H9 (cell line): ENCODE measurements around the gene ADAD2. TPM values are rescaled to one million over a fixed set of nuclear protein-coding genes. Genes with fewer than 3 reads are reported as not detected.

Experiments used
- DNase-seq: peaks from one replicate; pipeline ENCODE4 v3.0.0-alpha.2; 2017
- H2AFZ ChIP-seq: one replicate; pipeline ENCODE4 v1.6.1; 2013; ENCODE audit warnings: mild to moderate bottlenecking, low read length, control low read depth, moderate library complexity
- H2AK5ac ChIP-seq: 2 replicates; pipeline ENCODE4 v1.6.1; 2013; ENCODE audit warnings: low read length, control low read depth, mixed read lengths; ENCODE audit not compliant: insufficient read length
- H2BK120ac ChIP-seq: one replicate; pipeline ENCODE4 v1.6.1; 2013; ENCODE audit warnings: low read depth, mild to moderate bottlenecking, low read length, control low read depth, inconsistent platforms; ENCODE audit not compliant: poor library complexity, severe bottlenecking
- H2BK12ac ChIP-seq: 2 replicates; pipeline ENCODE4 v1.6.1; 2013; ENCODE audit warnings: low read length, control low read depth, mixed read lengths, low read depth; ENCODE audit not compliant: insufficient read length
- H2BK15ac ChIP-seq: 2 replicates; pipeline ENCODE4 v1.6.1; 2013; ENCODE audit warnings: low read depth, low read length, control low read depth
- H2BK20ac ChIP-seq: one replicate; pipeline ENCODE4 v1.6.1; 2013; ENCODE audit warnings: low read depth, mild to moderate bottlenecking, low read length, control low read depth, inconsistent platforms; ENCODE audit not compliant: poor library complexity, severe bottlenecking
- H2BK5ac ChIP-seq: 2 replicates; pipeline ENCODE4 v1.6.1; 2013; ENCODE audit warnings: low read length, control low read depth, mixed read lengths; ENCODE audit not compliant: insufficient read length
- H3K14ac ChIP-seq: 2 replicates; pipeline ENCODE4 v1.6.1; 2013; ENCODE audit warnings: low read length, control low read depth; ENCODE audit not compliant: insufficient read depth
- H3K18ac ChIP-seq: 2 replicates; pipeline ENCODE4 v1.6.1; 2013; ENCODE audit warnings: low read depth, mild to moderate bottlenecking, mixed read lengths, low read length, control low read depth; ENCODE audit not compliant: insufficient read length
- H3K23ac ChIP-seq: 2 replicates; pipeline ENCODE4 v1.6.1; 2013; ENCODE audit warnings: low read length, control low read depth, mixed read lengths, low read depth; ENCODE audit not compliant: insufficient read length
- H3K23me2 ChIP-seq: 2 replicates; pipeline ENCODE4 v1.6.1; 2013; ENCODE audit warnings: low read depth, mild to moderate bottlenecking, mixed read lengths, low read length, control low read depth; ENCODE audit not compliant: insufficient read length, poor library complexity, severe bottlenecking
- H3K27ac ChIP-seq: 2 replicates; pipeline ENCODE4 v1.5.1; 2013; ENCODE audit warnings: low read length, control low read depth, mixed read lengths, low read depth; ENCODE audit not compliant: insufficient read length
- H3K27me3 ChIP-seq: 2 replicates; pipeline ENCODE4 v1.6.1; 2013; ENCODE audit warnings: low read length, control low read depth, inconsistent platforms; ENCODE audit not compliant: insufficient read depth
- H3K4ac ChIP-seq: 2 replicates; pipeline ENCODE4 v1.6.1; 2013; ENCODE audit warnings: low read depth, mild to moderate bottlenecking, control low read depth, inconsistent platforms, low read length, moderate library complexity
- H3K4me1 ChIP-seq: 2 replicates; pipeline ENCODE4 v1.6.1; 2013; ENCODE audit warnings: low read length, control low read depth, inconsistent platforms; ENCODE audit not compliant: insufficient read depth
- H3K4me2 ChIP-seq: 2 replicates; pipeline ENCODE4 v1.6.1; 2013; ENCODE audit warnings: low read length, control low read depth, mixed read lengths; ENCODE audit not compliant: insufficient read length, insufficient read depth
- H3K56ac ChIP-seq: 2 replicates; pipeline ENCODE4 v1.6.1; 2013; ENCODE audit warnings: low read depth, mild to moderate bottlenecking, mixed read lengths, low read length, control low read depth; ENCODE audit not compliant: insufficient read length
- H3K79me1 ChIP-seq: 2 replicates; pipeline ENCODE4 v1.6.1; 2013; ENCODE audit warnings: low read depth, mild to moderate bottlenecking, moderate library complexity, low read length, control low read depth, inconsistent platforms; ENCODE audit not compliant: insufficient read depth, poor library complexity, severe bottlenecking
- H3K79me2 ChIP-seq: 2 replicates; pipeline ENCODE4 v1.6.1; 2013; ENCODE audit warnings: low read length, control low read depth, inconsistent platforms; ENCODE audit not compliant: insufficient read depth
- H3K9ac ChIP-seq: 2 replicates; pipeline ENCODE4 v1.6.1; 2013; ENCODE audit warnings: low read length, control low read depth, mixed read lengths; ENCODE audit not compliant: insufficient read length; ENCODE audit errors: extremely low read depth
- H3K9me3 ChIP-seq: one replicate; pipeline ENCODE4 v1.6.1; 2013; ENCODE audit warnings: low read depth, low read length, inconsistent platforms; ENCODE audit not compliant: control insufficient read depth
- H3T11ph ChIP-seq: one replicate; pipeline ENCODE4 v1.6.1; 2013; ENCODE audit warnings: mild to moderate bottlenecking, low read length, control low read depth, inconsistent platforms
- H4K20me1 ChIP-seq: one replicate; pipeline ENCODE4 v1.6.1; 2013; ENCODE audit not compliant: control insufficient read depth, insufficient read length, insufficient read depth
- H4K5ac ChIP-seq: 2 replicates; pipeline ENCODE4 v1.6.1; 2013; ENCODE audit warnings: low read depth, mild to moderate bottlenecking, mixed read lengths, low read length, control low read depth; ENCODE audit not compliant: insufficient read length
- H4K8ac ChIP-seq: replicated peaks from 2 replicates; pipeline ENCODE4 v1.6.1; 2013; ENCODE audit warnings: low read length, control low read depth, mixed read lengths, low read depth; ENCODE audit not compliant: insufficient read length
- H4K91ac ChIP-seq: 2 replicates; pipeline ENCODE4 v1.6.1; 2013; ENCODE audit warnings: low read depth, mild to moderate bottlenecking, moderate library complexity, mixed read lengths, low read length, control low read depth; ENCODE audit not compliant: insufficient read length
- H3K27ac Mint-ChIP-seq, 3 experiments: 2 replicates in 2 of 3; 3 replicates in 1 of 3; pipeline ENCODE4 v1.8.0; 2020 to 2021; ENCODE audit warnings: mixed read lengths in 3 of 3, mild to moderate bottlenecking in 1 of 3, moderate library complexity in 1 of 3
- H3K27me3 Mint-ChIP-seq: 2 replicates; pipeline ENCODE4 v1.8.0; 2021; ENCODE audit warnings: low read depth, mild to moderate bottlenecking, moderate library complexity, mixed read lengths
- H3K36me3 Mint-ChIP-seq, 3 experiments: 2 replicates in 2 of 3; 3 replicates in 1 of 3; pipeline ENCODE4 v1.8.0; 2020 to 2021; ENCODE audit warnings: low read depth in 3 of 3, mixed read lengths in 3 of 3; ENCODE audit not compliant: insufficient read depth in 1 of 3
- H3K4me1 Mint-ChIP-seq, 2 experiments: 2 replicates each; pipeline ENCODE4 v1.8.0; 2020; ENCODE audit warnings: mixed read lengths in 2 of 2
- H3K4me3 Mint-ChIP-seq, 2 experiments: 2 replicates in 1 of 2; 3 replicates in 1 of 2; pipeline ENCODE4 v1.8.0; 2020 to 2021; ENCODE audit warnings: mild to moderate bottlenecking in 2 of 2, mixed read lengths in 2 of 2, moderate library complexity in 1 of 2
- H3K9me3 Mint-ChIP-seq, 2 experiments: 2 replicates in 1 of 2; 3 replicates in 1 of 2; pipeline ENCODE4 v1.8.0; 2020; ENCODE audit warnings: mild to moderate bottlenecking in 2 of 2, mixed read lengths in 2 of 2, moderate library complexity in 1 of 2
- CTCF ChIP-seq: fragments of 200-600 bp; sonication (generic); conservative IDR thresholded peaks from 3 replicates; pipeline ENCODE4 v1.8.0; 2021; ENCODE audit warnings: antibody characterized with exemption, mild to moderate bottlenecking
- whole genome bisulfite sequencing: extraction: QIAGEN DNeasy Blood & Tissue Kit; methylation state at CpG from one replicate; pipeline ENCODE4 v1.1.7; 2013; ENCODE audit warnings: missing lambda C conversion rate, low lambda C conversion rate, mixed read lengths; ENCODE audit not compliant: insufficient read length; ENCODE audit errors: extremely low coverage; 5-methylcytosine and 5-hydroxymethylcytosine counted together
- total RNA-seq: library from RNA; stranded (reverse); gene quantifications from 2 replicates; pipeline ENCODE4 v1.2.1, GENCODE V29; 2021

Gene ADAD2
- total RNA-seq, 1 experiment from 2014 or later, result 1.0 TPM

GRCh38 chr16:84191466-84191865 lies 509 bp downstream of the ADAD2 start:
- WGBS, result no CpG with 5 or more reads among the region's 16 CpGs
- H3K79me1 ChIP-seq, result no peaks in the 10 kb centered on the region
- H2AK5ac ChIP-seq, result no peak overlapping the region
- H3K9me3 ChIP-seq, result no peaks in the 10 kb centered on the region
- no peak overlapping the region for H3K9ac ChIP-seq
- H3K4me3 Mint-ChIP-seq, result no peak overlapping the region
- no peak overlapping the region for H3T11ph ChIP-seq
- no peaks in the 10 kb centered on the region for H3K4me1 ChIP-seq
- no peak overlapping the region for H3K14ac ChIP-seq
- H2BK20ac ChIP-seq, result no peak overlapping the region
- TF ChIP-seq CTCF, result no peak
- H3K23me2 ChIP-seq, result no peaks in the 10 kb centered on the region
- H3K27ac ChIP-seq, result no peak overlapping the region
- no peak overlapping the region for H2BK15ac ChIP-seq
- no peak overlapping the region for H2BK5ac ChIP-seq
- no peak overlapping the region for H3K23ac ChIP-seq
- H3K4me2 ChIP-seq, result no peak overlapping the region
- H3K56ac ChIP-seq, result no peak overlapping the region
- H2BK120ac ChIP-seq, result no peak overlapping the region
- DNase-seq, result no peak
- no peak overlapping the region for H3K4ac ChIP-seq
- no peaks in the 10 kb centered on the region for H3K36me3 Mint-ChIP-seq
- no peak overlapping the region for H4K5ac ChIP-seq
- H3K4me1 Mint-ChIP-seq, result peaks cover 2 to 12% of the 10 kb centered on the region in 2 experiments; a peak in 3 of 4 replicates
- no peak overlapping the region for H3K27ac Mint-ChIP-seq
- H3K27me3 Mint-ChIP-seq, result peaks cover 4% of the 10 kb centered on the region; the same call in 1 of the 2 replicates
- H4K8ac ChIP-seq, result no peak overlapping the region
- no peak overlapping the region for H2BK12ac ChIP-seq
- no peaks in the 10 kb centered on the region for H4K20me1 ChIP-seq
- H3K9me3 Mint-ChIP-seq, result no peaks in the 10 kb centered on the region
- H3K18ac ChIP-seq, result no peak overlapping the region
- H2AFZ ChIP-seq, result no peak overlapping the region
- 0 out of 2 replicates have a peak, but pooled peaks cover 3% of the 10 kb centered on the region for H3K79me2 ChIP-seq
- no peak overlapping the region for H4K91ac ChIP-seq
- H3K27me3 ChIP-seq, result no peaks in the 10 kb centered on the region
